HepG2 (cell line): ENCODE data around the gene SLC35B2. TPM values are rescaled to one million over a fixed set of nuclear protein-coding genes. Genes with fewer than 3 reads are reported as not detected.

Source experiments
- DBP ChIP-seq: sonication (generic); formaldehyde crosslinking; IDR thresholded peaks from 2 replicates; pipeline ENCODE4 v1.4.0; 2020; ENCODE audit warnings: missing genetic modification reagents; ENCODE audit errors: not compliant biosample characterization
- DDIT3 ChIP-seq: sonication (generic); formaldehyde crosslinking; IDR thresholded peaks from 2 replicates; pipeline ENCODE4 v1.4.0; 2020; ENCODE audit warnings: mild to moderate bottlenecking, missing genetic modification reagents
- EED ChIP-seq: sonication (generic); formaldehyde crosslinking; IDR thresholded peaks from 2 replicates; pipeline ENCODE4 v1.5.0; 2020; ENCODE audit warnings: mild to moderate bottlenecking, missing genetic modification reagents
- GPN1 ChIP-seq: sonication (generic); formaldehyde crosslinking; IDR thresholded peaks from 2 replicates; pipeline ENCODE4 v1.5.1; 2020; ENCODE audit warnings: missing genetic modification reagents, borderline replicate concordance
- KMT2B ChIP-seq: IDR thresholded peaks from 2 replicates; pipeline ENCODE4 v1.6.1; 2016; ENCODE audit warnings: missing genetic modification reagents, missing compliant biosample characterization
- SP5 ChIP-seq: IDR thresholded peaks from 2 replicates; pipeline ENCODE4 v1.6.1; 2016; ENCODE audit warnings: low read depth, borderline replicate concordance
- TP53 ChIP-seq: sonication (generic); formaldehyde crosslinking; conservative IDR thresholded peaks from 2 replicates; pipeline ENCODE4 v1.4.0; 2020; ENCODE audit warnings: missing genetic modification reagents
- ZBTB2 ChIP-seq: sonication (generic); formaldehyde crosslinking; IDR thresholded peaks from 2 replicates; pipeline ENCODE4 v1.8.0; 2022; ENCODE audit warnings: low read depth, missing genetic modification reagents
- ZEB1 ChIP-seq: IDR thresholded peaks from 2 replicates; pipeline ENCODE4 v1.6.1; 2012; ENCODE audit warnings: mild to moderate bottlenecking, low read depth, inconsistent platforms; ENCODE audit not compliant: insufficient replicate concordance
- ZNF430 ChIP-seq: sonication (generic); formaldehyde crosslinking; IDR thresholded peaks from 2 replicates; pipeline ENCODE4 v1.9.0; 2021; ENCODE audit warnings: mild to moderate bottlenecking, missing genetic modification reagents
- ZNF501 ChIP-seq: sonication (generic); formaldehyde crosslinking; IDR thresholded peaks from 2 replicates; pipeline ENCODE4 v1.5.1; 2020; ENCODE audit warnings: mild to moderate bottlenecking, moderate library complexity, missing genetic modification reagents
- ZNF558 ChIP-seq: sonication (generic); formaldehyde crosslinking; IDR thresholded peaks from 2 replicates; pipeline ENCODE4 v1.9.0; 2022; ENCODE audit warnings: mild to moderate bottlenecking, missing genetic modification reagents, borderline replicate concordance
- ZNF670 ChIP-seq: sonication (generic); formaldehyde crosslinking; IDR thresholded peaks from 2 replicates; pipeline ENCODE4 v1.8.0; 2022; ENCODE audit warnings: mild to moderate bottlenecking, missing genetic modification reagents, borderline replicate concordance
- ZNF75D ChIP-seq: sonication (generic); formaldehyde crosslinking; IDR thresholded peaks from 2 replicates; pipeline ENCODE4 v1.8.1; 2023; ENCODE audit warnings: missing genetic modification reagents, mild to moderate bottlenecking, borderline replicate concordance
- ZSCAN21 ChIP-seq: sonication (generic); formaldehyde crosslinking; IDR thresholded peaks from 2 replicates; pipeline ENCODE4 v1.8.0; 2022; ENCODE audit warnings: mild to moderate bottlenecking, missing genetic modification reagents, moderate library complexity, borderline replicate concordance
- ZSCAN30 ChIP-seq: sonication (generic); formaldehyde crosslinking; IDR thresholded peaks from 2 replicates; pipeline ENCODE4 v1.5.0; 2020; ENCODE audit warnings: mild to moderate bottlenecking, missing genetic modification reagents
- polyA plus RNA-seq, 8 experiments: library from polyadenylated mRNA; depleted of rRNA in 3 of 8; stranded (reverse) in 7 of 8; unstranded in 1 of 8; fragments of >200 nt; fragmentation: Illumina TruSeq in 4 of 8; extraction: Trizol in 4 of 8; gene quantifications; 2 replicates each; pipeline versions ENCODE4 v1.2.1 to v1.2.3, GENCODE V29; 2011 to 2016; ENCODE audit warnings: low read depth in 4 of 8, missing spikeins in 1 of 8, mixed read lengths in 1 of 8; ENCODE audit not compliant: insufficient read depth in 1 of 8
- total RNA-seq, 5 experiments: library from RNA; depleted of rRNA; stranded (reverse); fragments of >200 nt; fragmentation: Illumina TruSeq; extraction: Trizol; gene quantifications; 2 replicates each; pipeline ENCODE4 v1.2.3, GENCODE V29; 2016; ENCODE audit warnings: low read depth in 1 of 5
- TF ChIP-seq, protein P1 (sequence below): sonication (generic); formaldehyde crosslinking; IDR thresholded peaks from 2 replicates; pipeline ENCODE4 v1.8.1; 2023; ENCODE audit warnings: mild to moderate bottlenecking, missing genetic modification reagents, borderline replicate concordance
- TF ChIP-seq, protein P2 (sequence below): sonication (generic); formaldehyde crosslinking; IDR thresholded peaks from 2 replicates; pipeline ENCODE4 v1.8.0; 2022; ENCODE audit warnings: missing genetic modification reagents, low read depth, mild to moderate bottlenecking, borderline replicate concordance
- TF ChIP-seq, protein P3 (sequence below): sonication (generic); formaldehyde crosslinking; IDR thresholded peaks from 2 replicates; pipeline ENCODE4 v1.4.0; 2020; ENCODE audit warnings: missing genetic modification reagents, borderline replicate concordance

The SLC35B2 gene
- total and polyA plus RNA-seq, 2 of the 13 experiments (the other 11 are each of a cell fraction or from before 2014, with no cell fraction given): 61.1 to 148 TPM

GRCh38 chr6:44223319-44224028, 33.9 kb downstream of the SLC35B2 start, which contains the start of gene SLC29A1 (continued):
- TF ChIP-seq, protein P1, sequence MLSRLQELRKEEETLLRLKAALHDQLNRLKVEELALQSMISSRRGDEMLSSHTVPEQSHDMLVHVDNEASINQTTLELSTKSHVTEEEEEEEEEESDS (CRISPR knock-in tag): no peak
- TF ChIP-seq ZBTB2 (CRISPR knock-in tag) (peak; percentile 84), GPN1 (no peak), KMT2B (CRISPR knock-in tag) (no peak), ZEB1 (no peak), ZSCAN21 (CRISPR knock-in tag) (peak; percentile 66), TP53 (no peak), DDIT3 (CRISPR knock-in tag) (no peak), ZSCAN30 (CRISPR knock-in tag) (no peak), DBP (CRISPR knock-in tag) (peak; percentile 59), ZNF75D (no peak), SP5 (CRISPR knock-in tag) (peak; percentile 68), ZNF501 (CRISPR knock-in tag) (0 out of 2 replicates have a peak, but pooled peaks have one; percentile 61), ZNF558 (CRISPR knock-in tag) (peak; percentile 79; the same call in 1 of the 2 replicates), ZNF670 (peak; percentile 54; the same call in 1 of the 2 replicates), ZNF430 (CRISPR knock-in tag) (peak; percentile 59; the same call in 1 of the 2 replicates), EED (no peak; the same call in 1 of the 2 replicates)
- TF ChIP-seq, protein P2, sequence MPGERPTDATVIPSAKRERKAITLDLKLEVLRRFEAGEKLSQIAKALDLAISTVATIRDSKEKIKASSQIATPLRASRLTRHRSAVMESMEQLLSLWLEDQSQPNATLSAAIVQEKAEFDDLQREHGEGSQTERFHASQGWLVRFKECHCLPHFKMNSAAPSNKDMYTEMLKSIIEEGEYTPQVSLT (CRISPR knock-in tag): no peak
- TF ChIP-seq, protein P3, sequence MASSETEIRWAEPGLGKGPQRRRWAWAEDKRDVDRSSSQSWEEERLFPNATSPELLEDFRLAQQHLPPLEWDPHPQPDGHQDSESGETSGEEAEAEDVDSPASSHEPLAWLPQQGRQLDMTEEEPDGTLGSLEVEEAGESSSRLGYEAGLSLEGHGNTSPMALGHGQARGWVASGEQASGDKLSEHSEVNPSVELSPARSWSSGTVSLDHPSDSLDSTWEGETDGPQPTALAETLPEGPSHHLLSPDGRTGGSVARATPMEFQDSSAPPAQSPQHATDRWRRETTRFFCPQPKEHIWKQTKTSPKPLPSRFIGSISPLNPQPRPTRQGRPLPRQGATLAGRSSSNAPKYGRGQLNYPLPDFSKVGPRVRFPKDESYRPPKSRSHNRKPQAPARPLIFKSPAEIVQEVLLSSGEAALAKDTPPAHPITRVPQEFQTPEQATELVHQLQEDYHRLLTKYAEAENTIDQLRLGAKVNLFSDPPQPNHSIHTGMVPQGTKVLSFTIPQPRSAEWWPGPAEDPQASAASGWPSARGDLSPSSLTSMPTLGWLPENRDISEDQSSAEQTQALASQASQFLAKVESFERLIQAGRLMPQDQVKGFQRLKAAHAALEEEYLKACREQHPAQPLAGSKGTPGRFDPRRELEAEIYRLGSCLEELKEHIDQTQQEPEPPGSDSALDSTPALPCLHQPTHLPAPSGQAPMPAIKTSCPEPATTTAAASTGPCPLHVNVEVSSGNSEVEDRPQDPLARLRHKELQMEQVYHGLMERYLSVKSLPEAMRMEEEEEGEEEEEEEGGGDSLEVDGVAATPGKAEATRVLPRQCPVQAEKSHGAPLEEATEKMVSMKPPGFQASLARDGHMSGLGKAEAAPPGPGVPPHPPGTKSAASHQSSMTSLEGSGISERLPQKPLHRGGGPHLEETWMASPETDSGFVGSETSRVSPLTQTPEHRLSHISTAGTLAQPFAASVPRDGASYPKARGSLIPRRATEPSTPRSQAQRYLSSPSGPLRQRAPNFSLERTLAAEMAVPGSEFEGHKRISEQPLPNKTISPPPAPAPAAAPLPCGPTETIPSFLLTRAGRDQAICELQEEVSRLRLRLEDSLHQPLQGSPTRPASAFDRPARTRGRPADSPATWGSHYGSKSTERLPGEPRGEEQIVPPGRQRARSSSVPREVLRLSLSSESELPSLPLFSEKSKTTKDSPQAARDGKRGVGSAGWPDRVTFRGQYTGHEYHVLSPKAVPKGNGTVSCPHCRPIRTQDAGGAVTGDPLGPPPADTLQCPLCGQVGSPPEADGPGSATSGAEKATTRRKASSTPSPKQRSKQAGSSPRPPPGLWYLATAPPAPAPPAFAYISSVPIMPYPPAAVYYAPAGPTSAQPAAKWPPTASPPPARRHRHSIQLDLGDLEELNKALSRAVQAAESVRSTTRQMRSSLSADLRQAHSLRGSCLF (CRISPR knock-in tag): no peak
